ENCODE results near the gene CRTC2.

Gene CRTC2

GRCh38 chr1:153938996-153939395, 19.4 kb downstream of the CRTC2 start:
- Histone ChIP-seq H3K18ac (ENCODE audit: low read length) (no peak overlapping the region), H3K79me1 (ENCODE audit: low read length) (no peaks in the 10 kb centered on the region)
- WGBS (ENCODE audit: extremely low coverage, insufficient coverage, insufficient read length) = no CpG with 5 or more reads among the region's 3 CpGs

GRCh38 chr1:153937331-153937730, 21.1 kb downstream of the CRTC2 start:
- Histone ChIP-seq H3K18ac (ENCODE audit: low read length) (no peak overlapping the region), H3K36me3 (ENCODE audit: control insufficient read depth in 1 of 2, insufficient read depth in 2 of 2, low read length in 2 of 2) (peaks cover 77 to 83% of the 10 kb centered on the region in 2 experiments), H4K12ac (ENCODE audit: low read depth, low read length) (no peak overlapping the region), H3K4me3 (ENCODE audit: low read depth, low read length) (no peak overlapping the region), H4K91ac (ENCODE audit: low read depth, low read length) (no peak overlapping the region), H2AFZ (ENCODE audit: insufficient read depth, low read length, poor library complexity) (no peak overlapping the region), H4K8ac (ENCODE audit: low read depth, low read length) (no peak overlapping the region), H3K27me3 (ENCODE audit: insufficient read depth, low read length) (no peaks in the 10 kb centered on the region), H2BK120ac (ENCODE audit: insufficient read depth, low read length, poor library complexity) (no peak overlapping the region), H3K14ac (ENCODE audit: low read length) (no peak overlapping the region), H2BK12ac (ENCODE audit: low read length) (no peak overlapping the region), H3K79me1 (ENCODE audit: low read length) (no peaks in the 10 kb centered on the region), H3K23ac (ENCODE audit: low read length) (no peak overlapping the region), H3K4me1 (ENCODE audit: control insufficient read depth in 1 of 2, insufficient read depth in 2 of 2, low read length in 2 of 2) (no peaks in the 10 kb centered on the region), H3K4ac (ENCODE audit: low read depth, low read length) (no peak overlapping the region), H2BK5ac (ENCODE audit: low read depth, low read length, poor library complexity) (no peak overlapping the region), H3K9me3 (ENCODE audit: insufficient read depth, low read depth, low read length) (peaks cover 2% of the 10 kb centered on the region), H2AK5ac (ENCODE audit: low read length) (no peak overlapping the region), H3K9ac (ENCODE audit: low read length) (no peak overlapping the region), H3K79me2 (ENCODE audit: control insufficient read depth, insufficient read depth, low read length, poor library complexity) (no peaks in the 10 kb centered on the region), H3K4me2 (ENCODE audit: low read length) (no peak overlapping the region), H3K27ac (ENCODE audit: low read depth, low read length) (no peak overlapping the region)
- no CpG with 5 or more reads among the region's 10 CpGs for WGBS (ENCODE audit: extremely low coverage, insufficient coverage, insufficient read length)
- no peak for DNase-seq

More at GRCh38 chr1:153938996-153939395, 19.4 kb downstream of the CRTC2 start:
- no peak overlapping the region for H3K4ac ChIP-seq (ENCODE audit: low read depth, low read length)
- no peak overlapping the region for H2BK5ac ChIP-seq (ENCODE audit: low read depth, low read length, poor library complexity)
- no peak overlapping the region for H3K23ac ChIP-seq (ENCODE audit: low read length)
- no peak overlapping the region for H2BK120ac ChIP-seq (ENCODE audit: insufficient read depth, low read length, poor library complexity)
- no peaks in the 10 kb centered on the region for H3K4me1 ChIP-seq (ENCODE audit: control insufficient read depth in 1 of 2, insufficient read depth in 2 of 2, low read length in 2 of 2)
- H2AFZ ChIP-seq (ENCODE audit: insufficient read depth, low read length, poor library complexity) = no peak overlapping the region
- no peaks in the 10 kb centered on the region for H3K27me3 ChIP-seq (ENCODE audit: insufficient read depth, low read length)
- no peak overlapping the region for H3K14ac ChIP-seq (ENCODE audit: low read length)
- no peak overlapping the region for H3K4me3 ChIP-seq (ENCODE audit: low read depth, low read length)
- no peaks in the 10 kb centered on the region for H3K79me2 ChIP-seq (ENCODE audit: control insufficient read depth, insufficient read depth, low read length, poor library complexity)
- H2AK5ac ChIP-seq (ENCODE audit: low read length) = no peak overlapping the region
- H3K36me3 ChIP-seq (ENCODE audit: control insufficient read depth in 1 of 2, insufficient read depth in 2 of 2, low read length in 2 of 2) = peaks cover 70 to 77% of the 10 kb centered on the region in 2 experiments
- no peak overlapping the region for H4K8ac ChIP-seq (ENCODE audit: low read depth, low read length)
- peaks cover 2% of the 10 kb centered on the region for H3K9me3 ChIP-seq (ENCODE audit: insufficient read depth, low read depth, low read length)
- no peak overlapping the region for H3K27ac ChIP-seq (ENCODE audit: low read depth, low read length)
- DNase-seq = no peak
- no peak overlapping the region for H3K9ac ChIP-seq (ENCODE audit: low read length)
- no peak overlapping the region for H2BK12ac ChIP-seq (ENCODE audit: low read length)
- no peak overlapping the region for H4K91ac ChIP-seq (ENCODE audit: low read depth, low read length)
- H3K4me2 ChIP-seq (ENCODE audit: low read length) = no peak overlapping the region
- H4K12ac ChIP-seq (ENCODE audit: low read depth, low read length) = no peak overlapping the region

GRCh38 chr1:153936011-153936802, 22.2 kb downstream of the CRTC2 start:
- no peak overlapping the region for H3K14ac ChIP-seq (ENCODE audit: low read length)
- no peak overlapping the region for H3K23ac ChIP-seq (ENCODE audit: low read length)
- H3K4me3 ChIP-seq (ENCODE audit: low read depth, low read length) = no peak overlapping the region
- H3K27me3 ChIP-seq (ENCODE audit: insufficient read depth, low read length) = no peaks in the 10 kb centered on the region
- no peaks in the 10 kb centered on the region for H3K79me2 ChIP-seq (ENCODE audit: control insufficient read depth, insufficient read depth, low read length, poor library complexity)
- H3K9me3 ChIP-seq (ENCODE audit: insufficient read depth, low read depth, low read length) = peaks cover 2% of the 10 kb centered on the region
- H3K4me1 ChIP-seq (ENCODE audit: control insufficient read depth in 1 of 2, insufficient read depth in 2 of 2, low read length in 2 of 2) = no peaks in the 10 kb centered on the region
- DNase-seq = no peak
- H4K12ac ChIP-seq (ENCODE audit: low read depth, low read length) = no peak overlapping the region
- WGBS (ENCODE audit: extremely low coverage, insufficient coverage, insufficient read length) = no CpG with 5 or more reads among the region's 12 CpGs
- no peak overlapping the region for H3K4me2 ChIP-seq (ENCODE audit: low read length)
- no peak overlapping the region for H2BK120ac ChIP-seq (ENCODE audit: insufficient read depth, low read length, poor library complexity)
- peaks cover 75 to 78% of the 10 kb centered on the region in 2 experiments for H3K36me3 ChIP-seq (ENCODE audit: control insufficient read depth in 1 of 2, insufficient read depth in 2 of 2, low read length in 2 of 2)
- H2BK12ac ChIP-seq (ENCODE audit: low read length) = no peak overlapping the region
- H3K9ac ChIP-seq (ENCODE audit: low read length) = no peak overlapping the region
- no peak overlapping the region for H3K18ac ChIP-seq (ENCODE audit: low read length)
- H3K4ac ChIP-seq (ENCODE audit: low read depth, low read length) = no peak overlapping the region
- no peak overlapping the region for H2AFZ ChIP-seq (ENCODE audit: insufficient read depth, low read length, poor library complexity)
- no peaks in the 10 kb centered on the region for H3K79me1 ChIP-seq (ENCODE audit: low read length)
- no peak overlapping the region for H4K8ac ChIP-seq (ENCODE audit: low read depth, low read length)
- H2AK5ac ChIP-seq (ENCODE audit: low read length) = no peak overlapping the region
- H3K27ac ChIP-seq (ENCODE audit: low read depth, low read length) = no peak overlapping the region
- H4K91ac ChIP-seq (ENCODE audit: low read depth, low read length) = no peak overlapping the region
- H2BK5ac ChIP-seq (ENCODE audit: low read depth, low read length, poor library complexity) = no peak overlapping the region

GRCh38 chr1:153934746-153935145, 23.7 kb downstream of the CRTC2 start:
- H3K14ac ChIP-seq (ENCODE audit: low read length) = no peak overlapping the region
- no peak overlapping the region for H3K23ac ChIP-seq (ENCODE audit: low read length)
- H3K27me3 ChIP-seq (ENCODE audit: insufficient read depth, low read length) = no peaks in the 10 kb centered on the region
- H2BK12ac ChIP-seq (ENCODE audit: low read length) = no peak overlapping the region
- no peak overlapping the region for H3K4me2 ChIP-seq (ENCODE audit: low read length)
- no peaks in the 10 kb centered on the region for H3K79me1 ChIP-seq (ENCODE audit: low read length)
- peaks cover 2% of the 10 kb centered on the region for H3K9me3 ChIP-seq (ENCODE audit: insufficient read depth, low read depth, low read length)
- H3K9ac ChIP-seq (ENCODE audit: low read length) = no peak overlapping the region
- H3K4ac ChIP-seq (ENCODE audit: low read depth, low read length) = no peak overlapping the region
- H2AK5ac ChIP-seq (ENCODE audit: low read length) = no peak overlapping the region
- no peak overlapping the region for H3K27ac ChIP-seq (ENCODE audit: low read depth, low read length)
- no peak overlapping the region for H4K8ac ChIP-seq (ENCODE audit: low read depth, low read length)
- no peak overlapping the region for H4K12ac ChIP-seq (ENCODE audit: low read depth, low read length)
- H3K4me1 ChIP-seq (ENCODE audit: control insufficient read depth in 1 of 2, insufficient read depth in 2 of 2, low read length in 2 of 2) = no peaks in the 10 kb centered on the region
- no peak overlapping the region for H2BK5ac ChIP-seq (ENCODE audit: low read depth, low read length, poor library complexity)
- no peaks in the 10 kb centered on the region for H3K79me2 ChIP-seq (ENCODE audit: control insufficient read depth, insufficient read depth, low read length, poor library complexity)
- H3K36me3 ChIP-seq (ENCODE audit: control insufficient read depth in 1 of 2, insufficient read depth in 2 of 2, low read length in 2 of 2) = peaks cover 73 to 75% of the 10 kb centered on the region in 2 experiments
- H2AFZ ChIP-seq (ENCODE audit: insufficient read depth, low read length, poor library complexity) = no peak overlapping the region
- DNase-seq = no peak
- no peak overlapping the region for H3K18ac ChIP-seq (ENCODE audit: low read length)
- WGBS (ENCODE audit: extremely low coverage, insufficient coverage, insufficient read length) = no CpG with 5 or more reads among the region's 9 CpGs
- H2BK120ac ChIP-seq (ENCODE audit: insufficient read depth, low read length, poor library complexity) = no peak overlapping the region
- H3K4me3 ChIP-seq (ENCODE audit: low read depth, low read length) = no peak overlapping the region
- H4K91ac ChIP-seq (ENCODE audit: low read depth, low read length) = no peak overlapping the region

Data from trophoblast cell (in vitro differentiated cells and primary cell).